ENCODE measurements around the gene RAD51B. TPM values are rescaled to one million over a fixed set of nuclear protein-coding genes. Genes with fewer than 3 reads are reported as not detected.
A peak's percentile ranks its signal among the peaks of the same experiment; 100 is the strongest.

The RAD51B gene
- total RNA-seq, 1 experiment from 2014 or later = 14.2 TPM

- no peaks in the 10 kb centered on the region for H3K36me3 Mint-ChIP-seq
- DNase-seq (ENCODE audit: low spot score) (no peak), ATAC-seq (peak; percentile 18)
- ChIA-PET CTCF (no interaction called here), POLR2A (no interaction called here)
- peaks cover 44% of the 10 kb centered on the region for H3K4me1 Mint-ChIP-seq
- H3K27ac Mint-ChIP-seq = no peak overlapping the region
- H3K9me3 Mint-ChIP-seq = no peaks in the 10 kb centered on the region
- peaks cover 9% of the 10 kb centered on the region for H3K27me3 Mint-ChIP-seq (ENCODE audit: low read depth)
- TF ChIP-seq IRF2 (CRISPR knock-in tag; IDR thresholded peaks at IDR 0.05; ENCODE audit: borderline replicate concordance, low read depth) (no peak), ATF2 (CRISPR knock-in tag; IDR thresholded peaks at IDR 0.05; ENCODE audit: borderline replicate concordance, low read depth) (no peak), ZNF532 (CRISPR knock-in tag; IDR thresholded peaks at IDR 0.05; ENCODE audit: borderline replicate concordance) (no peak), ATF1 (CRISPR knock-in tag; IDR thresholded peaks at IDR 0.05) (no peak), SP1 (CRISPR knock-in tag; conservative IDR thresholded peaks at IDR 0.05) (no peak), FOXK1 (CRISPR knock-in tag; IDR thresholded peaks at IDR 0.05) (no peak), ELF4 (CRISPR knock-in tag; IDR thresholded peaks at IDR 0.05; ENCODE audit: low read depth) (no peak)
- H3K4me3 Mint-ChIP-seq = no peak overlapping the region
These were observed 872.2 kb downstream of the RAD51B start for GRCh38 chr14:68691792-68692118.

- Mint-ChIP-seq H3K27me3 (ENCODE audit: low read depth) (peaks cover 9% of the 10 kb centered on the region), H3K9me3 (no peaks in the 10 kb centered on the region), H3K27ac (no peak overlapping the region), H3K4me1 (peaks cover 44% of the 10 kb centered on the region), H3K4me3 (no peak overlapping the region), H3K36me3 (no peaks in the 10 kb centered on the region)
- ChIA-PET CTCF (no interaction called here), POLR2A (no interaction called here)
- TF ChIP-seq GABPB1 (CRISPR knock-in tag; IDR thresholded peaks at IDR 0.05) (no peak), ATF2 (CRISPR knock-in tag; IDR thresholded peaks at IDR 0.05; ENCODE audit: borderline replicate concordance, low read depth) (no peak), PRRX2 (CRISPR knock-in tag; IDR thresholded peaks at IDR 0.05) (no peak), ZSCAN18 (CRISPR knock-in tag; IDR thresholded peaks at IDR 0.05) (no peak), SMAD3 (CRISPR knock-in tag; IDR thresholded peaks at IDR 0.05; ENCODE audit: borderline replicate concordance) (no peak), CDX4 (CRISPR knock-in tag; IDR thresholded peaks at IDR 0.05; ENCODE audit: borderline replicate concordance) (no peak), SOX15 (CRISPR knock-in tag; IDR thresholded peaks at IDR 0.05) (no peak), CTCF (IDR thresholded peaks at IDR 0.05) (no peak), FOXP1 (CRISPR knock-in tag; IDR thresholded peaks at IDR 0.05; ENCODE audit: borderline replicate concordance) (no peak), ZNF281 (CRISPR knock-in tag; IDR thresholded peaks at IDR 0.05) (no peak), IRF2 (CRISPR knock-in tag; IDR thresholded peaks at IDR 0.05; ENCODE audit: borderline replicate concordance, low read depth) (no peak), SMAD4 (CRISPR knock-in tag; IDR thresholded peaks at IDR 0.05) (no peak), CBFB (CRISPR knock-in tag; IDR thresholded peaks at IDR 0.05; ENCODE audit: low read depth) (no peak), GRHL2 (CRISPR knock-in tag; IDR thresholded peaks at IDR 0.05; ENCODE audit: insufficient replicate concordance, severe bottlenecking) (no peak)
- DNase-seq (ENCODE audit: low spot score) (no peak), ATAC-seq (no peak)
These were observed 872.6 kb downstream of the RAD51B start for GRCh38 chr14:68692216-68692615.
